ENCODE data around the gene FBRS. TPM values are rescaled to one million over a fixed set of nuclear protein-coding genes. Genes with fewer than 3 reads are reported as not detected.

FBRS gene
- total and polyA plus RNA-seq, 2 of the 13 experiments (the other 11 are each of a cell fraction or from before 2014, with no cell fraction given), result 13.7 to 16.2 TPM

DNA sequence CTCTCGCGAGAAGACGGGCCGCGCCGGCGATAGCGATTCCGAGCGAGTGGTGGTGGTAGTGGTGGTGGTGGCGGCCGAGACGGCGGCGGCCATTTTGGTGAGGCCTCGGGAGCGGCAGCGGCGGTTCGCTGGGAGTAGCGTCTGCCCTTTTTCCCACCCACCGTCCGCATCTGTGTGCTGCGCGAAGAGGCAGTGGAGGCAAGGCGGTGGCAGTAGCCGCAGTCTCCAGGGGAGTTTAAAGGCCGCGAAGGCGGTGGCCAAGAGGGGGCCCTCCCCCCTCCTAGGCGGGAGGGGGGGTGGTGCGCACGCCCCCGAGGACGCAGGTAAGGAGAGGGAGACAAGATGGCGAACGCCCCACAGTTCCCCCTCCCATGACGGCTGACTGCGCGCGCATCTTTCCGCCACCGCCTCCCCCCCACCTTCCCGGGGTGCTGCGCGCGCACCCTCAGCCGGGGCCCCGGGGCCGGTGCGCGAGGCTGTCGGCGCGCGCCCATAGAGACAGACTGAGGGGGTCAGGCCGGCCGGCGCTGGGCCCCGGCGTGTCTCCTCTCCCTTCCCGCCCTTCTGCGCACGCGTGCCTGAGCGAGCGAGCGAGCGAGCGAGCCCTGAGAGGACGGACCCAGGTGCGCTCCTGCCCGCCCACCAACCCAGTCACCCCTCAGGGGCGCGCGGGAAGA, 40.0 kb downstream of the FBRS start (continued):
- TF ChIP-seq U2AF1 (optimal IDR thresholded peaks at IDR 0.05; ENCODE audit: low read depth, low read length) (peak; percentile 33), RFX3 (CRISPR knock-in tag; IDR thresholded peaks at IDR 0.05) (no peak; the same call in 1 of the 2 replicates), ZNF562 (CRISPR knock-in tag; IDR thresholded peaks at IDR 0.05; ENCODE audit: borderline replicate concordance) (no peak), ZEB1 (IDR thresholded peaks at IDR 0.05; ENCODE audit: insufficient replicate concordance, low read depth) (peak; percentile 76), ZBTB7B (CRISPR knock-in tag; IDR thresholded peaks at IDR 0.05) (no peak; the same call in 1 of the 2 replicates), ZNF607 (CRISPR knock-in tag; IDR thresholded peaks at IDR 0.05; ENCODE audit: borderline replicate concordance) (peak; percentile 95), ARHGAP35 (CRISPR knock-in tag; IDR thresholded peaks at IDR 0.05; ENCODE audit: borderline replicate concordance) (peak; percentile 84; the same call in 1 of the 2 replicates), ZNF468 (CRISPR knock-in tag; IDR thresholded peaks at IDR 0.05) (no peak; the same call in 1 of the 2 replicates), KMT2A (CRISPR knock-in tag; IDR thresholded peaks at IDR 0.05) (no peak; the same call in none of the 2 replicates), ZNF12 (CRISPR knock-in tag; IDR thresholded peaks at IDR 0.05) (peak; percentile 84), ZFP82 (CRISPR knock-in tag; IDR thresholded peaks at IDR 0.05; ENCODE audit: borderline replicate concordance) (peak; percentile 95; the same call in 1 of the 2 replicates), ZSCAN29 (CRISPR knock-in tag; conservative IDR thresholded peaks at IDR 0.05) (peak; percentile 80; the same call in 1 of the 2 replicates), SMC3 (IDR thresholded peaks at IDR 0.05; ENCODE audit: low read length) (no peak), ATRX (CRISPR knock-in tag; IDR thresholded peaks at IDR 0.05; ENCODE audit: borderline replicate concordance) (no peak), POLR2A (IDR thresholded peaks at IDR 0.05; ENCODE audit: insufficient read depth in 1 of 2, low read depth in 2 of 2, low read length in 2 of 2) (peak; percentile 94 to 97), ZNF496 (CRISPR knock-in tag; IDR thresholded peaks at IDR 0.05; ENCODE audit: insufficient replicate concordance) (no peak), ZNF101 (CRISPR knock-in tag; IDR thresholded peaks at IDR 0.05; ENCODE audit: borderline replicate concordance, low read depth) (no peak), ZNF44 (CRISPR knock-in tag; IDR thresholded peaks at IDR 0.05) (no peak; the same call in 1 of the 2 replicates), DNMT1 (CRISPR knock-in tag; IDR thresholded peaks at IDR 0.05) (peak; percentile 75), KLF11 (CRISPR knock-in tag; IDR thresholded peaks at IDR 0.05) (no peak; the same call in 1 of the 2 replicates), ZNF326 (CRISPR knock-in tag; IDR thresholded peaks at IDR 0.05; ENCODE audit: borderline replicate concordance) (peak; percentile 61; the same call in 1 of the 2 replicates), DMAP1 (CRISPR knock-in tag; IDR thresholded peaks at IDR 0.05) (peak; percentile 99), ZNF75D (CRISPR knock-in tag; IDR thresholded peaks at IDR 0.05; ENCODE audit: borderline replicate concordance) (no peak)
- TF ChIP-seq, protein P1, sequence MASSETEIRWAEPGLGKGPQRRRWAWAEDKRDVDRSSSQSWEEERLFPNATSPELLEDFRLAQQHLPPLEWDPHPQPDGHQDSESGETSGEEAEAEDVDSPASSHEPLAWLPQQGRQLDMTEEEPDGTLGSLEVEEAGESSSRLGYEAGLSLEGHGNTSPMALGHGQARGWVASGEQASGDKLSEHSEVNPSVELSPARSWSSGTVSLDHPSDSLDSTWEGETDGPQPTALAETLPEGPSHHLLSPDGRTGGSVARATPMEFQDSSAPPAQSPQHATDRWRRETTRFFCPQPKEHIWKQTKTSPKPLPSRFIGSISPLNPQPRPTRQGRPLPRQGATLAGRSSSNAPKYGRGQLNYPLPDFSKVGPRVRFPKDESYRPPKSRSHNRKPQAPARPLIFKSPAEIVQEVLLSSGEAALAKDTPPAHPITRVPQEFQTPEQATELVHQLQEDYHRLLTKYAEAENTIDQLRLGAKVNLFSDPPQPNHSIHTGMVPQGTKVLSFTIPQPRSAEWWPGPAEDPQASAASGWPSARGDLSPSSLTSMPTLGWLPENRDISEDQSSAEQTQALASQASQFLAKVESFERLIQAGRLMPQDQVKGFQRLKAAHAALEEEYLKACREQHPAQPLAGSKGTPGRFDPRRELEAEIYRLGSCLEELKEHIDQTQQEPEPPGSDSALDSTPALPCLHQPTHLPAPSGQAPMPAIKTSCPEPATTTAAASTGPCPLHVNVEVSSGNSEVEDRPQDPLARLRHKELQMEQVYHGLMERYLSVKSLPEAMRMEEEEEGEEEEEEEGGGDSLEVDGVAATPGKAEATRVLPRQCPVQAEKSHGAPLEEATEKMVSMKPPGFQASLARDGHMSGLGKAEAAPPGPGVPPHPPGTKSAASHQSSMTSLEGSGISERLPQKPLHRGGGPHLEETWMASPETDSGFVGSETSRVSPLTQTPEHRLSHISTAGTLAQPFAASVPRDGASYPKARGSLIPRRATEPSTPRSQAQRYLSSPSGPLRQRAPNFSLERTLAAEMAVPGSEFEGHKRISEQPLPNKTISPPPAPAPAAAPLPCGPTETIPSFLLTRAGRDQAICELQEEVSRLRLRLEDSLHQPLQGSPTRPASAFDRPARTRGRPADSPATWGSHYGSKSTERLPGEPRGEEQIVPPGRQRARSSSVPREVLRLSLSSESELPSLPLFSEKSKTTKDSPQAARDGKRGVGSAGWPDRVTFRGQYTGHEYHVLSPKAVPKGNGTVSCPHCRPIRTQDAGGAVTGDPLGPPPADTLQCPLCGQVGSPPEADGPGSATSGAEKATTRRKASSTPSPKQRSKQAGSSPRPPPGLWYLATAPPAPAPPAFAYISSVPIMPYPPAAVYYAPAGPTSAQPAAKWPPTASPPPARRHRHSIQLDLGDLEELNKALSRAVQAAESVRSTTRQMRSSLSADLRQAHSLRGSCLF (CRISPR knock-in tag; IDR thresholded peaks at IDR 0.05; ENCODE audit: borderline replicate concordance), result no peak
- TF ChIP-seq, protein P2, sequence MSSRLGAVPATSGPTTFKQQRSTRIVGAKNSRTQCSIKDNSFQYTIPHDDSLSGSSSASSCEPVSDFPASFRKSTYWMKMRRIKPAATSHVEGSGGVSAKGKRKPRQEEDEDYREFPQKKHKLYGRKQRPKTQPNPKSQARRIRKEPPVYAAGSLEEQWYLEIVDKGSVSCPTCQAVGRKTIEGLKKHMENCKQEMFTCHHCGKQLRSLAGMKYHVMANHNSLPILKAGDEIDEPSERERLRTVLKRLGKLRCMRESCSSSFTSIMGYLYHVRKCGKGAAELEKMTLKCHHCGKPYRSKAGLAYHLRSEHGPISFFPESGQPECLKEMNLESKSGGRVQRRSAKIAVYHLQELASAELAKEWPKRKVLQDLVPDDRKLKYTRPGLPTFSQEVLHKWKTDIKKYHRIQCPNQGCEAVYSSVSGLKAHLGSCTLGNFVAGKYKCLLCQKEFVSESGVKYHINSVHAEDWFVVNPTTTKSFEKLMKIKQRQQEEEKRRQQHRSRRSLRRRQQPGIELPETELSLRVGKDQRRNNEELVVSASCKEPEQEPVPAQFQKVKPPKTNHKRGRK (CRISPR knock-in tag; IDR thresholded peaks at IDR 0.05), result no peak
